ENCODE measurements around the gene GALNT2.

DNA sequence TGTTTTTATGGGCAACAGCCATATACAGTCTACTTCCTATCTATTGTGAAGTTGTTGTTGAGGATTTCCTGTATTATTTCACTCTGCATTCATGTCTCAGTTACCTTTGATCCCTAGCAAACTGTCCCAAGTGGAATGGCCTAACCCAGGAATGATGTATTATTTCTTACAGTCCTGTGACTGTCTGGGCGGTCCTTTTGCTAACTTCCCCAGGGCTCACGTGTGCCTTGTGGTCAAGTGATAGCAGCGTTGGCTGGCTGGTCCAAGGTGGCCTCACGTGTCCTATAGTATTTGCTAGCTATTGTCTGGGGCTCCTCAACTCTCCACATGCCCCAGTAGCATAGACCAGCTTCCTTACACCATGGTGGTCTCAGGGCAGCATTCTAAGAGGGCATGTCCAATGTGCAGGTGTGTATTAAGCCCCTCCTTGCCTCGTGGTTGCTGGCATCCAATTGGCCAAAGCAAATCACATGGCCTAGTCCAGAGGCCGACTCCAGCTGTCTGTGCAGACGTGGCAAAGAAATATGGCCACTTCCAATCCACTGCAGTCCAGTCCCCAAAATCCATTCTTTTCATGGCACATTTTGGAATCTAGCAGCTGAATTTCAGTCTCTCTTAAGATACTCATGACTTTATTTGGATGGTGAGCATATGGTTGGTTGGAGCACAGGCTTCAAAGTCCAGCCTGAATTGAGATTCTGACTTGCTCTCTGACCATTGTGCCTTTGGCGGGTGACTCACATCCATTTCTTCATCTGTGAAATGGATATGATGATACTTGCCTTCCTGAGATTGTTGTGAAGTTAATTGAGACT, 94.1 kb downstream of the GALNT2 start:
- TF ChIP-seq IRF4 (IDR thresholded peaks at IDR 0.05; ENCODE audit: low read depth, low read length): no peak
- TF ChIP-seq POLR2AphosphoS5 (IDR thresholded peaks at IDR 0.05; ENCODE audit: low read length): no peak
